T-helper 1 cell treated with Interleukin-12 subunit alpha and Interleukin-12 subunit beta and Interleukin-4 antibody, amounts not matched to agents 30 μg/mL and 1 μg/mL, for 36 hours (primary cell): Measurements from ENCODE around the gene CHST11.
A peak's percentile ranks its signal among the peaks of the same experiment; 100 is the strongest.

Experiments
- H3K27ac Mint-ChIP-seq: one replicate; pipeline ENCODE4 v1.8.0; 2021; ENCODE audit warnings: mild to moderate bottlenecking, mixed read lengths
- H3K27me3 Mint-ChIP-seq: one replicate; pipeline ENCODE4 v1.8.0; 2021; ENCODE audit warnings: low read depth, mixed read lengths
- H3K36me3 Mint-ChIP-seq: one replicate; pipeline ENCODE4 v1.8.0; 2021; ENCODE audit warnings: low read depth, mixed read lengths
- H3K4me1 Mint-ChIP-seq: one replicate; pipeline ENCODE4 v1.8.0; 2021; ENCODE audit warnings: low read depth, mixed read lengths
- H3K4me3 Mint-ChIP-seq: one replicate; pipeline ENCODE4 v1.8.0; 2021; ENCODE audit warnings: mild to moderate bottlenecking, moderate library complexity, mixed read lengths
- H3K9me3 Mint-ChIP-seq: one replicate; pipeline ENCODE4 v1.8.0; 2021; ENCODE audit warnings: mixed read lengths

Gene CHST11

DNA sequence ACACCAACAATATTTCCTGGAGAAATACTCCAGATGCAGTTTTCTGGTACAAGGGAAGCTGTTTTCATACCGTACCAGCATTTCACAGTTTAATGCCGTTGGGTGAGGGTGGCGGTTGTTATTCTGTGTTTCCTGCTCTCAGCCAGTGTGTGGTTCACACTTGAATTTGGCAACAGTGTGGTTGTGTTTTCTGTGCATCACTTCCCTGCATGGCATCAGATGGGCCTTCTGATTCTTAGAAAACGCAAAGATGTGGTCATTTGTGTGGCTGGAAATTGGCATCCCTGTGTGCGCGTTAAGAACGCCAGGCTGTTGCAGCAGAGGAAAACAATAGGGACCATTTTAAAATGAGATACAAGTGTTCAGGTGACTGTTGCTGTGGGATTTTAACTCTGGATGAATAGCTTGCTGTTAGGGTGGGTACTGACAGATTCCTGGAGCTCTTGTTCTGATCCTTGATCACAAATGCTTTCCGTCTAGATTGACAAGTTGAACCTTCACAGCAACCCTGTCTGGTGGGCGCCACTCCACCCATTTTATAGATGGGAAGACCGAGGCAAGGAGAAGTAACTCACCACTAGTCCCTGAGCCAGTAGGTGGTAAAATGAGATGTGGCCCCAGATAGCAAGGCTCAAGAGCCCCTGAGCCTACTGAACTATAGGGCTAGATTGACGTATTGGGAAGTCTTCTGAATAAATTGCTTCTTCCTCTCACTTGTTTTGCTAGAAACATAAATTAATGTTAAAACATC, 231.2 kb downstream of the CHST11 start:
- peak overlapping the region; percentile 97 for H3K27ac Mint-ChIP-seq
- H3K4me1 Mint-ChIP-seq: peaks cover 80% of the 10 kb centered on the region
- H3K27me3 Mint-ChIP-seq: no peaks in the 10 kb centered on the region
- peak overlapping the region; percentile 47 for H3K4me3 Mint-ChIP-seq
- peaks cover 34% of the 10 kb centered on the region for H3K36me3 Mint-ChIP-seq
- peaks cover 8% of the 10 kb centered on the region for H3K9me3 Mint-ChIP-seq

DNA sequence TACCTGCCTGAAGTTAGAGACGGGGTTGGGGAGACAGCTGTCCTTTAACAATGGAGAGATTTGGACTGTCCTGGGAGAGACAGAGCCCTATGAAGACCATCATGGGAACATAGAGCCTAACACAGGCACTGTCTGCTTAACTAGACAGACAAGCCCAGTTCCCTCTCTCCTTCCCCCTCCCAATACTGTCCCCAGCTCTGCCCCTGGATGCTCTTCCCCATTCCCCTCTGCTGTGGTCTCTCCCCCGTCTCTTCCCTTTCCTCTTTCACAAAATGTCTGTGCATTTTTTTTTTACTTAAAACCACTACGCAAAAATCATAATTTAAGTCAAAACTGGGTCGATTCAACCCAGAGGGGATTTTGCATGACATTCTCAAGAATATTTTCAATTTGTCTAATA, 232.9 kb downstream of the CHST11 start:
- H3K4me1 Mint-ChIP-seq: peaks cover 86% of the 10 kb centered on the region
- H3K27ac Mint-ChIP-seq: peak overlapping the region; percentile 57
- no peak overlapping the region for H3K4me3 Mint-ChIP-seq
- peaks cover 5% of the 10 kb centered on the region for H3K9me3 Mint-ChIP-seq
- peaks cover 40% of the 10 kb centered on the region for H3K36me3 Mint-ChIP-seq
- no peaks in the 10 kb centered on the region for H3K27me3 Mint-ChIP-seq

DNA sequence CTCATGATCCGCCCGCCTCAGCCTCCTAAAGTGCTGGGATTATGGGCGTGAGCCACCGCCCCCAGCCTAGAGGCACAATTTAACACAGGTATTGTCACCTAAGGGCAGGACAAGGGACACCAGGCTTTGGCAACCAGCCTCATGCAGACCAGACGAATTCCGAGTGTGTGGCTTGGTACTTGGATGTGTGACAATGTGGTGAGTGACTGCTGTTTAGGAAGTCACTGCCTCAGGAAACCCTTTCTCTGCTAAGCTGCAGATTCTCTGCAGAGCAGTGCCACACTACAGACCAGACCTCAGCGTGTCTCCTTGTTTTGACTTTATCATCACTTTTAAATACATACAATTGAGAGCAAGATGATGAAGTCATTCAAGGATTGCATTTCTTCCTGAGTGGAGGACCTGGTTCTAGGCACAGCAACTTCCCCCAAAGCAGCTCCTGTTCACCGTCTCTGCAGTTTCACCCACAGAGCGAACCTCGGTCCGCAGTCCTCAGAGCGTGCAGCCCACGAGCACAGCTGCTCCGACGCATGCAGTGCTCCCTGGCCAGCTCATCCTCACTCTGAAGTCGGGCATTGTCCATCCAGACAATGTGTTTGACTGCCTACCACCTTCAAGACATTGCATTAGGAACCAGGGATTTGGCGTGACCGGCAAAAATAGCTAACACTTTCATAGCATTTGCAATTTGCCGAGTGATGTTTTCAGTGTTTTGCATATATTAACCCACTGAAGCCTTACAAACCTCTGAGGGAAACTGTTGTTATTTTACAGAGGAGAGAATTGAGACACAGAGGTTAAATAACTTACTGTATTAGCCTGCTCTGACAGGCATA, 235.2 kb downstream of the CHST11 start:
- Mint-ChIP-seq H3K27ac (no peak overlapping the region), H3K9me3 (peaks cover 5% of the 10 kb centered on the region), H3K4me1 (peaks cover 85% of the 10 kb centered on the region), H3K27me3 (no peaks in the 10 kb centered on the region), H3K4me3 (no peak overlapping the region), H3K36me3 (peaks cover 37% of the 10 kb centered on the region)

DNA sequence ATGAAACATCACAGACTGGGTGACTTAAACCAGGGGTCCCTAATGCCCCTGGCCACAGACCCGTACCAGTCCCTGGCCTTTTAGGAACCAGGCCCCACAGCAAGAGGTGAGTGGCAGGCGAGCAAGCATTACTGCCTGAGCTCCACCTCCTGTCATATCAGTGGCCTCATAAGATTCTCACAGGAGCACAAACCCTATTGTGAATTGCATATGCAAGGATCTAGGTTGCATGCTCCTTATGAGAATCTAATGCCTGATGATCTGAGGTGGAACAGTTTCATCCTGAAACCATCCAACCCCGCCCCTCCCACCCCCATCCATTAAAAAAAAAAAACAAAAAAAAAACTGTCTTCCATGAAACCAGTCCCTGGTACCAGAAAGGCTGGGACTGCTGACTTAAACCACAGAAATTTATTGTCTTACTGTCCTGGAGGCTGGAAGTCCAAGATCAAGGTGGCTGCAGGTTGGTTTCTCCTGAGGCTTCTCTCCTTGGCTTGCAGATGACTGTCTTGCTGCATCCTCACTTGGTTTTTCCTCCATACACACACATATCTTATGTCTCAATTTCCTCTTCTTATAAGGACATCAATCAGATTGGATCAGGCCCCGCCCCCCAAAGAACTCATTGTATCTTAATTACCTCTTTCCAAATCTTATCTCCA, 235.9 kb downstream of the CHST11 start:
- Mint-ChIP-seq H3K9me3 (peaks cover 5% of the 10 kb centered on the region), H3K4me1 (peaks cover 85% of the 10 kb centered on the region), H3K4me3 (no peak overlapping the region), H3K36me3 (peaks cover 42% of the 10 kb centered on the region), H3K27me3 (no peaks in the 10 kb centered on the region), H3K27ac (peak overlapping the region; percentile 79)

DNA sequence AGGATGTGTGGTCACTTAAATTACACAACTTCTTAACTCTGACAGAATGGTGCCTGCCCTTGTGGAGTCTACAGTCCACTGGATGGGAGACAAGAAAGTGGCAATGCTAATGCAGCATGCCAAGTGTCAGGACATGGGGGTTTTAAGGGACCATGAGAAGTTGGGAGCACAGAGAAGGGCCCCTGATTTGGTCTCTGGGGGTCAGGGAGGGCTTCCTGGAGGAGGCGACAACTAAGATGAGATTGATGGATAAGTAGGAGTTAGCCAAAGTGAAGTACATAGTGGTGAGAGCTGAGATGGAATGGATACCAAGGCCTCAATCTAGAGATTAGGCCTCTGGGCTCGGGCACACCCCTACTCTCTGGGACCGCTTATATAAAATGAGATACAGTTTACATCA, 236.7 kb downstream of the CHST11 start:
- peaks cover 49% of the 10 kb centered on the region for H3K36me3 Mint-ChIP-seq
- H3K9me3 Mint-ChIP-seq: peaks cover 5% of the 10 kb centered on the region
- H3K4me1 Mint-ChIP-seq: peaks cover 85% of the 10 kb centered on the region
- H3K27me3 Mint-ChIP-seq: no peaks in the 10 kb centered on the region
- H3K4me3 Mint-ChIP-seq: no peak overlapping the region
- H3K27ac Mint-ChIP-seq: peak overlapping the region; percentile 79

DNA sequence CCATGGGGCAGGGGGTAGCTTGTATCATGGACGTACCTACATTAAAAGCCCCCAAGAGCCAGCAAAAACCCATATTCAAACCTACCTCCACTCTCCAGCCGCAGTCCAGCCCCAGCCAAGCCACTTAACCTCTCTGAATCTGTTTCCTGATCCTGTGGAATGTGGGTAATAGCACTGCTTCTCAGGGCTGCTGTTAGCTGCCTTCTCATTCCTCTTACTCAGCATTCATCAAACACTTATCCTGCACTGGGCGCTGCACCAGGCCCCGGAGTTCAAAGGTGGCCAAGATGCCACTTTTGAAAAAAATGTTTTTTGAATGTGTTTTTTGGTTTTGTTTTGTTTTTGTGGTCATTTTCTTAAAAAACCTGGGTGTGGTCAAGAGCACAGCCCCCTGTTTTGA, 237.4 kb downstream of the CHST11 start:
- peak overlapping the region; percentile 79 for H3K27ac Mint-ChIP-seq
- peaks cover 83% of the 10 kb centered on the region for H3K4me1 Mint-ChIP-seq
- H3K9me3 Mint-ChIP-seq: peaks cover 5% of the 10 kb centered on the region
- H3K36me3 Mint-ChIP-seq: peaks cover 49% of the 10 kb centered on the region
- H3K4me3 Mint-ChIP-seq: no peak overlapping the region
- H3K27me3 Mint-ChIP-seq: no peaks in the 10 kb centered on the region

DNA sequence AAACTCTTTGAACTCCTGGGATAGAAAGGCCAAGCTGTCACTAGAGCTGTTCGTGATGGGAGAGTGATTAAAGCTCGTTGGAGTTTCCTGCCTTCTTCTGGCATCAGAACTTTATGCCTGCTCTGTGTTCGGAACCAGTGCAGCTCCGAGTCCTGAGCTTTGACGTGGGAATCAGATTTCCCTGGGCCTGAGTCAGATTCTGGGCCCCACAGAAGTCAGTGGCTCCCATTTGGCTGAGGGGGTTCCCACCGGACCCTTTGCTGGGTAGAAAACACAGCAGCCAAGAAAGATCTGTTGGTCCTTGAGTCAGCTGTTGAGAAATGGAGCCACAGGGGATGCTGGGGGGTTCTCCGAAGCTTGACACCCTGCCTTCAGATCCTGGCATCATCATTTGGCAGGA, 238.0 kb downstream of the CHST11 start:
- H3K27ac Mint-ChIP-seq: peak overlapping the region; percentile 90
- H3K4me1 Mint-ChIP-seq: peaks cover 82% of the 10 kb centered on the region
- H3K27me3 Mint-ChIP-seq: no peaks in the 10 kb centered on the region
- H3K36me3 Mint-ChIP-seq: peaks cover 49% of the 10 kb centered on the region
- peak overlapping the region; percentile 16 for H3K4me3 Mint-ChIP-seq
- H3K9me3 Mint-ChIP-seq: peaks cover 5% of the 10 kb centered on the region

DNA sequence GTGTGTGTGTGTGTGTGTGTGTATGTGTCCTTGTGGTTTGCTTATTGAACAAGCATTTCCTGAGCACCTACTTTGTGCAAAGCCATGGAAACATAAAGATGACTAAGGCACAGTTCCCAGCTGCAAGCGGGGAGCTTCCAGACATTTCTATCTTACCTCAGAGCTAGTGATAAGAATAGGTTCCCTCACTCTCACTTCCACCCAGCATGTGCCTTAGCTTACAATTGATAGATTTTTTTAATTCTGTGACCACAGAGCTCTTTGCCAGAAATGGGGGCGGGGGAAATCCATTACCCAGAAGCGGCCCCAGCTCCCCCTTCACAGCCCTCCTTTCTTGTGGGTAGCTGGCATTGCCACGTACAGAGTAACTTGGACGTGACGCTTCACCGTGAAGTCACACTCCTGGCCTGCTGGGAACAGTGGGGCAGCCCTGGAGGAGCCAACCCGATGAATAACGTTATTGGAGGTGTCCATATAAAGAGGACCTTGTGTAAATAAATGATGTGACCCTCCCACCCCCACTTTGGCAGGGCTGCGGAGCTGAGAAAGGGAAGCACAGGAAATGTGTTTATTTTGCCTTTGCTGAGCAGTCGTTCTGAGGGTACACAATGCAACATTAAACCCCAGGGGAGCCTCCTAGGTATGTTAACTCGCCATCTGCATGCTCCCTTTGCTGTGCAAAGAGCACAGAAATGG, 238.9 kb downstream of the CHST11 start:
- Mint-ChIP-seq H3K27ac (peak overlapping the region; percentile 90), H3K4me1 (peaks cover 77% of the 10 kb centered on the region), H3K27me3 (no peaks in the 10 kb centered on the region), H3K9me3 (peaks cover 5% of the 10 kb centered on the region), H3K4me3 (peak overlapping the region; percentile 16), H3K36me3 (peaks cover 46% of the 10 kb centered on the region)

DNA sequence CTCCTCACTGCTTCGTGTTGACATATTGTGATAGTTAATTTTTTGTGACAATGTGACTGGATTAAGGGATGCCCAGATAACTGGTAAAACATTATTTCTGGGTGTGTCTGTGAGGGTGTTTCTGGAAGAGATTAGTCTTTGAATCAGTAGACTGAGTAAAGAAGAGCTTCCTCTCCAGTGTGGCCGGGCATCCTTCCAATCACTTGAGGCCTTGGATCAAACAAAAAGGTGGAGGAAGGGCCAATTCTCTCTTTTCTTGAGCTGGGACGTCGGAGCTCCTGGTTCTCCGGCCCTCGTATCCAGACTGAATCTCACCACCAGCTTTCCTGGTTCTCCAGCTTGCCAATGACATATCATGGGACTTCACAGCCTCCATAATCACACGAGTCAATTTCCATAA, 240.4 kb downstream of the CHST11 start:
- Mint-ChIP-seq H3K27ac (peak overlapping the region; percentile 75), H3K4me1 (peaks cover 73% of the 10 kb centered on the region), H3K4me3 (no peak overlapping the region), H3K36me3 (peaks cover 40% of the 10 kb centered on the region), H3K27me3 (no peaks in the 10 kb centered on the region), H3K9me3 (peaks cover 5% of the 10 kb centered on the region)

DNA sequence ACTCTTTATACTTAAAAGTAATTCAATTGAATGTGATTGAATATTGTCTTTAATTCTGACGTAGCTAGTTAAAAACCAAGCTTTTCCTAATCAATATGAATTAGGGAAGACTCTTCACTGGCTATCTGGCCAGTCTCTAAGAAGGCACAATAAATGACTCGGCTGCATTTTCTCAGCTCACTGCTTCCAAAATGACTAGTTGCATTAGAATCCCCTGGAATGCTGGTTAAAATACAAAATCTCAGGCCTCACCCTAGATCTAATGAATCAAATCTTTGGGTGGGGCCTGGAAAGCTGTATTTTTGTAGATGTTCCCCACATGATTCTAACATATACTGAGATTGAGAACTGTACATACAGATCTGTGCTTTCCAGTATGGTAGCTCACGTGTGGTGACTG, 242.1 kb downstream of the CHST11 start:
- Mint-ChIP-seq H3K27ac (no peak overlapping the region), H3K36me3 (peaks cover 38% of the 10 kb centered on the region), H3K27me3 (no peaks in the 10 kb centered on the region), H3K4me1 (peaks cover 70% of the 10 kb centered on the region), H3K9me3 (no peaks in the 10 kb centered on the region), H3K4me3 (no peak overlapping the region)

DNA sequence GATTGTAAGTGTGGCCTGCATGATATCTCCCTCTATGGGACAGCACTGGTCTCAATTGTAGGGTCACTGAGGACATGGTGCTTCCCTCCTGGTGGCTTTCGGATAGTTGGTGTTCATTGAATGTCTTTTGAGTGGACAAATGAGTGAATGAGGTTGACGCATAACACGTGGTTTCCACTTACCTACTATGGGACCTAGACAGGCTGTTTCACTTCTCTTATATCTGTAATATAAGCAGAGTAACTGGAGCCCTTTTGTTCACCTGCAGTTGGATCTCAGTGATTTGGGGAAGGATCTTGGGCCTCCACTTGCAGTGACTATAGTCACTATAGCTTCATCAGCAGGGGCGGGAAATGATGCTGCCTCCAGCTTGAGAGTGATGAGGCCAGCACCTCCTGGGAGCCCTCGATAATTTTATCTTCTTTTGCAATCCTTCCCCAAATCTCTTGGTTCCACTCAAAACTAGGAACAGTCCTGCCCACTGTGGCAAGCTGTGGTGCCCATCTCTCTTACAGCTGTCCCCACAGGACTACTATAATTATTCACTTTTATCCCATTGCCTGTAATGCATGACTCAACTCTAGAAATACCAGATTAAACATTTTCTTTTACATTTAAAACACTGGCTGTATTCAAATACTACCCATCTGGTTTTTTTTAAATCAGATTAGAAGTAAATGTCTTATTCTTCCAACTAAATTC, 242.9 kb downstream of the CHST11 start:
- Mint-ChIP-seq H3K27me3 (no peaks in the 10 kb centered on the region), H3K4me1 (peaks cover 63% of the 10 kb centered on the region), H3K36me3 (peaks cover 33% of the 10 kb centered on the region), H3K27ac (peak overlapping the region; percentile 75), H3K9me3 (no peaks in the 10 kb centered on the region), H3K4me3 (no peak overlapping the region)

DNA sequence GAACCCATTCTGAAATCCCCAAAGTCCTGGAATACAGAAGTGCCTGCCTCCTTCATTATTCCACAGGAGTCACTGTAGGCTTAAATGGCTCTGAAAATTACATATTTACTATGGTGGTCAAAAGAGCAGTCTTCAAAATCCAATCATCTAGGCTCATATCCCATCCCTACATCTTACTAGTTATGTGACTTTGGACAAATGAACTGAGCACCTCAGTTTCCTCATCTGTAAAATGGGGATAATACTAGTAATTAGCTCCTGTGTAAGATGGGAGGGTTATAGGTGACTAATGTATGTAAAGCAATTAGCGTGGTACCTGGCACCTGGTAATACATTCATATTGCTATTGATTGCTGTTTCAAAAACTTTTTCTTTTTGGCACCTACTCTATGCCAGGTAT, 243.6 kb downstream of the CHST11 start:
- H3K27ac Mint-ChIP-seq: no peak overlapping the region
- H3K4me3 Mint-ChIP-seq: no peak overlapping the region

DNA sequence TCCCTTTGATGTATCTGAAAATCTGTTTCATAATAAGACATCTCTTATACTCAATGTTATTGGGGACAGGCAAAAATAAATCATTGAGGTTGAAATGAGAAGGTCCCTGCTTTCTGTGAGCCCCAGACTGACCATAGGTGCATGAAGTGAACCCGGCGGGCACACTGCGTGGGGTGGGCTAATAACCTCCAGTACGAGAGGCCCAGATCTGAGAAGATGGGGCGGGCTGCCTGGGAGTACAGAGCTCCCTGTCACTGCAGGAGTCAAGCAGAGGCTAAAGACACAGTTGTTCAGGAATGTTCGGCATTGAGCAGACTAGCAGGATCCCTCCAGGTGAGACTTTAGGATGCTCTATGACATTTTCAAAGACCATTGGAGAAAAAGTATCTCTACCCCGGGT, 244.6 kb downstream of the CHST11 start:
- Mint-ChIP-seq H3K4me1 (peaks cover 47% of the 10 kb centered on the region), H3K27ac (no peak overlapping the region)

More for the DNA sequence above, 243.6 kb downstream of the CHST11 start:
- Mint-ChIP-seq H3K9me3 (no peaks in the 10 kb centered on the region), H3K4me1 (peaks cover 56% of the 10 kb centered on the region), H3K36me3 (peaks cover 35% of the 10 kb centered on the region), H3K27me3 (no peaks in the 10 kb centered on the region)

DNA sequence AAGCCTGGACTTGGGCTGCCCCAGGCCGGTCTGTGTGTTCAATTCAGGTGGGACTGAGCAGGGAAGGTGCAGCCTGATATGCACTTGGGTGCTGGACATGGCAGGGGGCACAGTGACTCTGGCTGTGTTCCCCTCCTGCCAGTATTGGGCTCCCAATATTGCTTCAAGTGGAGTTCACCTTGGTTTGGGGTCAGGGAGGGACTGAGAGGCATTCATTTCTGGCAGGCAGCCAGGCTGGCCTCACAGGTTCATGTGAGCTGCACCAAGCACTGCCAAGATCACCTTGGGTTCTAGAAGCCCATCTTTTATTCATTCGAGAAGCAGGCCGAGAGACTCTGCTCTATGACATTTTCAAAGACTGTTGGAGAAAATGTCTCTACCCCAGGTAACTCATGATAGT, 245.0 kb downstream of the CHST11 start:
- H3K36me3 Mint-ChIP-seq: peaks cover 29% of the 10 kb centered on the region
- H3K9me3 Mint-ChIP-seq: no peaks in the 10 kb centered on the region
- H3K4me3 Mint-ChIP-seq: no peak overlapping the region
- no peaks in the 10 kb centered on the region for H3K27me3 Mint-ChIP-seq
- H3K27ac Mint-ChIP-seq: peak overlapping the region; percentile 20
- peaks cover 49% of the 10 kb centered on the region for H3K4me1 Mint-ChIP-seq

More for the DNA sequence above, 244.6 kb downstream of the CHST11 start:
- Mint-ChIP-seq H3K36me3 (peaks cover 31% of the 10 kb centered on the region), H3K9me3 (no peaks in the 10 kb centered on the region), H3K4me3 (no peak overlapping the region), H3K27me3 (no peaks in the 10 kb centered on the region)
